ENCODE results near the gene ITGA11. TPM values are rescaled to one million over a fixed set of nuclear protein-coding genes. Genes with fewer than 3 reads are reported as not detected.

ITGA11 gene
- total and polyA plus RNA-seq, 2 donors from 2014 or later, result 3.4 to 11.1 TPM

DNA sequence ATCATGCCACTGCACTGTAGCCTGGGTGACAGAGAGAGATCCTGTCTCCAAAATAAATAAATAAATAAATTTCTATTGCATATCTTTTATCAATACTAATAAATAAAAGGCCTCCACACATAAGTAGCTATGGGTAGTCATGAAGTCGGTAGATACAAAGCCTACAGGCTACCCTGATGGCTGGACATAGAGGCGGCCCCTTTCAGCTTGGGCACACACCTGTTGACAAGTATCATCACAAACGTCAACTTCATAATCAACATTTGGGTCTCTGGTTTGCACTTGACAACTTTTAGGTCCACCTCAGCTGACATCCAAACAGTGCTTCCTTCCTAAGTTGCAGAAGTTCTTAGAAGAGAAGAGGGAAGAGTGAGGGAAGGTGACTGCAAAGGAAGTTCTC lies 53.4 kb downstream of the ITGA11 start:
- no peaks in the 10 kb centered on the region for H3K36me3 ChIP-seq (ENCODE audit: control insufficient read depth in 2 of 3, insufficient read depth in 3 of 3, low read length in 3 of 3)
- no peak overlapping the region for H3K27ac ChIP-seq (ENCODE audit: low read depth in 2 of 2, low read length in 2 of 2)
- no peaks in the 10 kb centered on the region for H3K9me3 ChIP-seq (ENCODE audit: control insufficient read depth in 2 of 3, insufficient read depth in 1 of 3, low read length in 3 of 3)
- no peak overlapping the region for H3K4me3 ChIP-seq (ENCODE audit: low read length in 3 of 3)
- intact Hi-C loops (cut with DNase I), result no loop called here
- no peaks in the 10 kb centered on the region for H3K27me3 ChIP-seq (ENCODE audit: control insufficient read depth, insufficient read depth, low read length)
- H3K4me1 ChIP-seq (ENCODE audit: control insufficient read depth in 2 of 3, insufficient read depth in 2 of 3, low read depth in 1 of 3, low read length in 3 of 3), result no peaks in the 10 kb centered on the region
- no peak overlapping the region for H3K9ac ChIP-seq (ENCODE audit: low read length in 3 of 3)
- no peak for DNase-seq
- no peak for FAIRE-seq
- TF ChIP-seq CTCF (IDR thresholded peaks at IDR 0.05; ENCODE audit: borderline replicate concordance, extremely low read depth, insufficient read depth), result no peak

GRCh38 chr15:68377766-68378165 lies 54.2 kb downstream of the ITGA11 start:
- Histone ChIP-seq H3K27ac (ENCODE audit: low read depth in 2 of 2, low read length in 2 of 2) (no peak overlapping the region), H3K4me3 (ENCODE audit: low read length in 3 of 3) (no peak overlapping the region), H3K36me3 (ENCODE audit: control insufficient read depth in 2 of 3, insufficient read depth in 3 of 3, low read length in 3 of 3) (no peaks in the 10 kb centered on the region), H3K9ac (ENCODE audit: low read length in 3 of 3) (no peak overlapping the region), H3K27me3 (ENCODE audit: control insufficient read depth, insufficient read depth, low read length) (no peaks in the 10 kb centered on the region), H3K4me1 (ENCODE audit: control insufficient read depth in 2 of 3, insufficient read depth in 2 of 3, low read depth in 1 of 3, low read length in 3 of 3) (no peaks in the 10 kb centered on the region), H3K9me3 (ENCODE audit: control insufficient read depth in 2 of 3, insufficient read depth in 1 of 3, low read length in 3 of 3) (no peaks in the 10 kb centered on the region)
- no peak for DNase-seq
- TF ChIP-seq CTCF (IDR thresholded peaks at IDR 0.05; ENCODE audit: borderline replicate concordance, extremely low read depth, insufficient read depth), result no peak
- intact Hi-C loops (cut with DNase I), result no loop called here
- FAIRE-seq, result no peak

- Histone ChIP-seq H3K27me3 (ENCODE audit: control insufficient read depth, insufficient read depth, low read length) (no peaks in the 10 kb centered on the region), H3K9ac (ENCODE audit: low read length in 3 of 3) (no peak overlapping the region), H3K4me1 (ENCODE audit: control insufficient read depth in 2 of 3, insufficient read depth in 2 of 3, low read depth in 1 of 3, low read length in 3 of 3) (no peaks in the 10 kb centered on the region), H3K4me3 (ENCODE audit: low read length in 3 of 3) (no peak overlapping the region), H3K27ac (ENCODE audit: low read depth in 2 of 2, low read length in 2 of 2) (no peak overlapping the region), H3K9me3 (ENCODE audit: control insufficient read depth in 2 of 3, insufficient read depth in 1 of 3, low read length in 3 of 3) (no peaks in the 10 kb centered on the region), H3K36me3 (ENCODE audit: control insufficient read depth in 2 of 3, insufficient read depth in 3 of 3, low read length in 3 of 3) (no peaks in the 10 kb centered on the region)
- intact Hi-C loops (cut with DNase I), result no loop called here
- DNase-seq, result peak in 1 of 5 donors; percentile 3
- no peak for FAIRE-seq
- TF ChIP-seq CTCF (IDR thresholded peaks at IDR 0.05; ENCODE audit: borderline replicate concordance, extremely low read depth, insufficient read depth), result no peak
Observed at GRCh38 chr15:68376447-68377060, 55.4 kb downstream of the ITGA11 start.

GRCh38 chr15:68375716-68376220 lies 56.2 kb downstream of the ITGA11 start:
- no peak overlapping the region for H3K4me3 ChIP-seq (ENCODE audit: low read length in 3 of 3)
- no peaks in the 10 kb centered on the region for H3K4me1 ChIP-seq (ENCODE audit: control insufficient read depth in 2 of 3, insufficient read depth in 2 of 3, low read depth in 1 of 3, low read length in 3 of 3)
- DNase-seq, result no peak
- H3K9ac ChIP-seq (ENCODE audit: low read length in 3 of 3), result no peak overlapping the region
- no peaks in the 10 kb centered on the region for H3K9me3 ChIP-seq (ENCODE audit: control insufficient read depth in 2 of 3, insufficient read depth in 1 of 3, low read length in 3 of 3)
- no peak overlapping the region for H3K27ac ChIP-seq (ENCODE audit: low read depth in 2 of 2, low read length in 2 of 2)
- no peak for FAIRE-seq
- no peaks in the 10 kb centered on the region for H3K27me3 ChIP-seq (ENCODE audit: control insufficient read depth, insufficient read depth, low read length)
- no peak for TF ChIP-seq CTCF (IDR thresholded peaks at IDR 0.05; ENCODE audit: borderline replicate concordance, extremely low read depth, insufficient read depth)
- H3K36me3 ChIP-seq (ENCODE audit: control insufficient read depth in 2 of 3, insufficient read depth in 3 of 3, low read length in 3 of 3), result no peaks in the 10 kb centered on the region
- intact Hi-C loops (cut with DNase I), result no loop called here

Data from kidney (tissue), 14 donors.